GM21723 (cell line): Measurements from ENCODE around the gene ADAMTS15.

Experiments used
- ATAC-seq: cut with Tn5 transposase; IDR thresholded peaks from one replicate; pipeline ENCODE4 v1.9.1; 2021; ENCODE audit warnings: mild to moderate bottlenecking, moderate library complexity; ENCODE audit not compliant: unreplicated experiment

ADAMTS15 gene

GRCh38 chr11:130448416-130449309, at the start of gene ADAMTS15:
Gene ADAMTS15 (plus strand): TSS chr11:130448645. CDS start chr11:130448974, 329 bp downstream.
- no peak for ATAC-seq

GRCh38 chr11:130399196-130399595, 49.2 kb upstream of the ADAMTS15 start:
- ATAC-seq = no peak

GRCh38 chr11:130400781-130401483, 47.5 kb upstream of the ADAMTS15 start:
- ATAC-seq = no peak

- no peak for ATAC-seq
These were observed 45.9 kb upstream of the ADAMTS15 start for GRCh38 chr11:130402570-130402969.

GRCh38 chr11:130403271-130403804, 45.1 kb upstream of the ADAMTS15 start:
- no peak for ATAC-seq

- no peak for ATAC-seq
These were observed 44.5 kb upstream of the ADAMTS15 start for GRCh38 chr11:130403967-130404366.

GRCh38 chr11:130404727-130405126, 43.7 kb upstream of the ADAMTS15 start:
- no peak for ATAC-seq

- no peak for ATAC-seq
These were observed 43.0 kb upstream of the ADAMTS15 start for GRCh38 chr11:130405428-130405827.

GRCh38 chr11:130407978-130408377, 40.5 kb upstream of the ADAMTS15 start:
- no peak for ATAC-seq

GRCh38 chr11:130408401-130408890, 40.0 kb upstream of the ADAMTS15 start:
- ATAC-seq = no peak

GRCh38 chr11:130408901-130409300, 39.5 kb upstream of the ADAMTS15 start:
- no peak for ATAC-seq

- ATAC-seq = no peak
These were observed 38.7 kb upstream of the ADAMTS15 start for GRCh38 chr11:130409594-130410388.

GRCh38 chr11:130411223-130411622, 37.2 kb upstream of the ADAMTS15 start:
- no peak for ATAC-seq

- ATAC-seq = no peak
These were observed 34.9 kb upstream of the ADAMTS15 start for GRCh38 chr11:130413405-130414106.

GRCh38 chr11:130414107-130415080, 34.1 kb upstream of the ADAMTS15 start:
- no peak for ATAC-seq

GRCh38 chr11:130415731-130416529, 32.5 kb upstream of the ADAMTS15 start:
- ATAC-seq = no peak

- no peak for ATAC-seq
These were observed 31.9 kb upstream of the ADAMTS15 start for GRCh38 chr11:130416530-130416882.

GRCh38 chr11:130416906-130417305, 31.5 kb upstream of the ADAMTS15 start:
- ATAC-seq = no peak
